Measurements from ENCODE around the gene ARNT2. TPM values are rescaled to one million over a fixed set of nuclear protein-coding genes. Genes with fewer than 3 reads are reported as not detected.

The ARNT2 gene
- total and polyA plus RNA-seq, 4 donors = 2.0 to 12.2 (median 5.5) TPM

DNA sequence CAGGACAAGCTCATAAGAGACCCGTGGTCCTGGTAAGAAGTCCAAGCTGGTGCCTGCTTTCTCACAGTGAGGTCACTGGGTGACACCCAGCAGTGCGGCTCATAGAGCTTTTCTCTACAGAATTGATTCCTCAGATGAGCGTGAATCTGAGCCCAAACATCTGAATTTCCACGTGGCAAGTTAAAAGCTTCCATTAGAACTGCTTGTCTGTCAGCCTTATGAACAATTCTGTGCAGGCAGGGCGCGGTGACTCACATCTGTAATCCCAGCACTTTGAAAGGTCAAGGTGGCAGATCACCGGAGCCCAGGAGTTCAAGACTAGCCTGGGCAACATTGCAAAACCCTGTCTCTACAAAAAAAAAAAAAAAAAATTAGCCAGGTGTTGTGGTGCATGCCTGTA lies 177.8 kb downstream of the ARNT2 start:
- no peak for ATAC-seq (ENCODE audit: insufficient read depth, low FRiP score)
- 90 to 91% methylated on average over 7 of the region's 7 CpGs for WGBS, 2 donors
- Histone ChIP-seq H3K36me3 (ENCODE audit: control insufficient read depth in 4 of 4, insufficient read depth in 4 of 4, low read length in 4 of 4) (peaks cover 0 to 47% (median 23%) of the 10 kb centered on the region in 4 donors), H3K9me3 (ENCODE audit: control insufficient read depth in 4 of 4, insufficient read depth in 3 of 4, low read length in 3 of 4) (no peaks in the 10 kb centered on the region), H3K4me1 (ENCODE audit: control insufficient read depth in 5 of 5, insufficient read depth in 5 of 5, low read length in 5 of 5) (no peaks in the 10 kb centered on the region), H3K27me3 (ENCODE audit: control insufficient read depth in 3 of 3, insufficient read depth in 3 of 3, low read length in 2 of 3) (no peaks in the 10 kb centered on the region), H3K4me3 (no peak overlapping the region), H3K9ac (ENCODE audit: insufficient read depth in 1 of 2, low read length in 2 of 2) (no peak overlapping the region), H3K27ac (ENCODE audit: low read depth in 1 of 2, low read length in 1 of 2) (no peak overlapping the region)
- TF ChIP-seq, protein P1, sequence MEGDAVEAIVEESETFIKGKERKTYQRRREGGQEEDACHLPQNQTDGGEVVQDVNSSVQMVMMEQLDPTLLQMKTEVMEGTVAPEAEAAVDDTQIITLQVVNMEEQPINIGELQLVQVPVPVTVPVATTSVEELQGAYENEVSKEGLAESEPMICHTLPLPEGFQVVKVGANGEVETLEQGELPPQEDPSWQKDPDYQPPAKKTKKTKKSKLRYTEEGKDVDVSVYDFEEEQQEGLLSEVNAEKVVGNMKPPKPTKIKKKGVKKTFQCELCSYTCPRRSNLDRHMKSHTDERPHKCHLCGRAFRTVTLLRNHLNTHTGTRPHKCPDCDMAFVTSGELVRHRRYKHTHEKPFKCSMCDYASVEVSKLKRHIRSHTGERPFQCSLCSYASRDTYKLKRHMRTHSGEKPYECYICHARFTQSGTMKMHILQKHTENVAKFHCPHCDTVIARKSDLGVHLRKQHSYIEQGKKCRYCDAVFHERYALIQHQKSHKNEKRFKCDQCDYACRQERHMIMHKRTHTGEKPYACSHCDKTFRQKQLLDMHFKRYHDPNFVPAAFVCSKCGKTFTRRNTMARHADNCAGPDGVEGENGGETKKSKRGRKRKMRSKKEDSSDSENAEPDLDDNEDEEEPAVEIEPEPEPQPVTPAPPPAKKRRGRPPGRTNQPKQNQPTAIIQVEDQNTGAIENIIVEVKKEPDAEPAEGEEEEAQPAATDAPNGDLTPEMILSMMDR (IDR thresholded peaks at IDR 0.05; ENCODE audit: control extremely low read depth, extremely low read depth) = no peak
- no peak for DNase-seq

DNA sequence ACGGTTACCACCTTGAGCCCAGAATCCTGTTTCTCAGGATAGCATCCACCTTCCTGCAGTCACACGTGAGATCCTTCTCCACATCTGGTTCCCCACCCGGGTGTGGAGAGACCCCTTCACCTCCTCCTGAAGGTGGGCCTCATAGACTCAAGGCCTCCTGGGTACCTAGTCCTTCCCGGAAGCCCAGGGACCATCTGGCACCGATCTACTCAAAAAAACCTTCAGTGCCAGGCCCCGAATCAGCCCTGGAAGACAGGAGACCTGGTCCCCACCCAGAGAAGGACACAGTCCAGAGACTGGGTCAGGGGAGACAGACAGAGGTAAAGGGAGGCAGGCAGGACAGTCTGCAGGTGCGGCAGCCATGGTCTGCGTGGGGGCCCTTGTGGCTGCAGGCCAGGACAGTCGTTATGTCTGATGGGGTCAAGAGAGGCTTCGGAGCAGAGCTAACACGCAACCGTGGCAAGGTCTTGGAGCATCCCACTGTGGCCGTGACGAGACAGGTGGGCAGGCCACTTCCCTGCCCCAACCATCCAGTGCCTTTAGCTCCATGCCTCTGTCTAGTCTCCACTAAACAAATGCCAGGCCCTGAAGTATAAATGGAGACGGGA lies 178.7 kb downstream of the ARNT2 start:
- Histone ChIP-seq H3K27ac (ENCODE audit: low read depth in 1 of 2, low read length in 1 of 2) (no peak overlapping the region), H3K4me3 (no peak overlapping the region), H3K9me3 (ENCODE audit: control insufficient read depth in 4 of 4, insufficient read depth in 3 of 4, low read length in 3 of 4) (no peaks in the 10 kb centered on the region), H3K4me1 (ENCODE audit: control insufficient read depth in 5 of 5, insufficient read depth in 5 of 5, low read length in 5 of 5) (no peaks in the 10 kb centered on the region), H3K36me3 (ENCODE audit: control insufficient read depth in 4 of 4, insufficient read depth in 4 of 4, low read length in 4 of 4) (peaks cover 0 to 43% (median 22%) of the 10 kb centered on the region in 4 donors), H3K9ac (ENCODE audit: insufficient read depth in 1 of 2, low read length in 2 of 2) (no peak overlapping the region), H3K27me3 (ENCODE audit: control insufficient read depth in 3 of 3, insufficient read depth in 3 of 3, low read length in 2 of 3) (no peaks in the 10 kb centered on the region)
- ATAC-seq (ENCODE audit: insufficient read depth, low FRiP score) (no peak), DNase-seq (no peak)
- TF ChIP-seq, protein P1 (IDR thresholded peaks at IDR 0.05; ENCODE audit: control extremely low read depth, extremely low read depth) = no peak
- 94% methylated on average over 15 of the region's 15 CpGs for WGBS, 2 donors

DNA sequence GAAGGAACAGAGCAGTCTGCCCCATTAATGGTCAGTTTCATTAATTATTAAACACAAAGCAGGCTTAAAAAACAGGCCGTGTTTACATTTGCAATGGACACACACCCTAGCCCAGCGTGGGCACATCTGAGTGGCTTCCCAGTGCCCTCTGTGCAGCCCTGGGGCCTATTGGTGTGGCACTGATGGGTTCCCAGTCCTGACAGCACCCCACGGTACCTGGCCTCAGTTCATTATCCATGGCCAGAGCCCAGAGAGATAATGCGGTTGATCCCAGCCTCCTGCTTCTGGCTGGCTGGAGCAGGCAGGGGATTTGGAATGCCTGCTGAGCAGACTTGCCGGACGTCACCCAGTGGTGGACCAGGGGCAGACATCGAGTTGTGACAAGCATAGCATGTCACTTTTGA lies 180.4 kb downstream of the ARNT2 start:
- Histone ChIP-seq H3K36me3 (ENCODE audit: control insufficient read depth in 4 of 4, insufficient read depth in 4 of 4, low read length in 4 of 4) (peaks cover 0 to 35% (median 18%) of the 10 kb centered on the region in 4 donors), H3K27me3 (ENCODE audit: control insufficient read depth in 3 of 3, insufficient read depth in 3 of 3, low read length in 2 of 3) (no peaks in the 10 kb centered on the region), H3K9me3 (ENCODE audit: control insufficient read depth in 4 of 4, insufficient read depth in 3 of 4, low read length in 3 of 4) (no peaks in the 10 kb centered on the region), H3K4me3 (no peak overlapping the region), H3K4me1 (ENCODE audit: control insufficient read depth in 5 of 5, insufficient read depth in 5 of 5, low read length in 5 of 5) (peaks cover 0 to 3% (median 0%) of the 10 kb centered on the region in 5 donors), H3K9ac (ENCODE audit: insufficient read depth in 1 of 2, low read length in 2 of 2) (no peak overlapping the region), H3K27ac (ENCODE audit: low read depth in 1 of 2, low read length in 1 of 2) (no peak overlapping the region)
- DNase-seq (no peak), ATAC-seq (ENCODE audit: insufficient read depth, low FRiP score) (no peak)
- TF ChIP-seq, protein P1 (IDR thresholded peaks at IDR 0.05; ENCODE audit: control extremely low read depth, extremely low read depth) = no peak
- WGBS, 2 donors = 80 to 89% methylated on average over 7 of the region's 7 CpGs
